GM21619 (cell line): Measurements from ENCODE around the gene ZNF626.
"Not testable (repeated sequence)": the region's sequence is repeated elsewhere in the genome, so short reads cannot be mapped to it uniquely, and the experiment has no call there.

Experiments
- ATAC-seq: cut with Tn5 transposase; IDR thresholded peaks from one replicate; pipeline ENCODE4 v1.9.1; 2021; ENCODE audit not compliant: unreplicated experiment

Gene ZNF626

DNA sequence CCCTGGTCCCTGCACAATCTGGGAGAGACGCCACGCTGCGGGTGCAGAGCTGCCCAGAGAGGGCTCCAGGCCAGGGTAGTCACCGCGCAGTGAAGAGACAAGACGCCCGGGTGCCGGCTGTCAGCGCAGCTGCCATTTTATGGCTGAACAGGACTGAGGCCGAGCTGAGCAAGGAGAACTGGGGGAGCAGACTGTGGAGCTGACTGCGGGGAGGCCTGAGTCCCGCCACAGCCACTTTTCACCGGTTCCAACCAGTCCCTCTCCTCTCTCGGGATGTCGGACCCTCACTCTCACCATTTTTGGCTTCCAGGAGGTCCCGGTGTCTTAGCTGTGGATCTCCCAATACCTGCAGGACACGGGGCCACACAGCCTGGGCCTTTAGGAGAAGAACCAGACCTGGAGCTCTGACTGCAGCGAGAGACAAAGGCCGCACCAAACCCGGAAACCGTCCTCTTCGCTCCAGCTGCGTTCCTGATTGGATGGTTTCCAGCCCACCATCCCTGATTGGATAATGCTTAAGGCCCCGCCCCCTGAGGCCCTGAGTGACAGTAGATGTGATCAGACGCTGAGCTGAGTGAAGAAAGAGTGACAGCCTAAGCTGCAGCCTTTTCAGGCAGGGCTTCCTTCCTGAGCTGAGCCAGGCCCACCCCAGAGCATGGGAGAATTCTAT is at the start of gene ZNF626:
Gene ZNF626 (minus strand): TSS at position 422 of the 670 bp plus-strand sequence. CDS start 125 bp downstream, at position 297.
- ATAC-seq, result peak; percentile 90

- no peak for ATAC-seq
Observed at GRCh38 chr19:20669263-20669662, 7.9 kb upstream of the ZNF626 start.

GRCh38 chr19:20667281-20667680 is 5.9 kb upstream of the ZNF626 start:
- ATAC-seq, result no peak

DNA sequence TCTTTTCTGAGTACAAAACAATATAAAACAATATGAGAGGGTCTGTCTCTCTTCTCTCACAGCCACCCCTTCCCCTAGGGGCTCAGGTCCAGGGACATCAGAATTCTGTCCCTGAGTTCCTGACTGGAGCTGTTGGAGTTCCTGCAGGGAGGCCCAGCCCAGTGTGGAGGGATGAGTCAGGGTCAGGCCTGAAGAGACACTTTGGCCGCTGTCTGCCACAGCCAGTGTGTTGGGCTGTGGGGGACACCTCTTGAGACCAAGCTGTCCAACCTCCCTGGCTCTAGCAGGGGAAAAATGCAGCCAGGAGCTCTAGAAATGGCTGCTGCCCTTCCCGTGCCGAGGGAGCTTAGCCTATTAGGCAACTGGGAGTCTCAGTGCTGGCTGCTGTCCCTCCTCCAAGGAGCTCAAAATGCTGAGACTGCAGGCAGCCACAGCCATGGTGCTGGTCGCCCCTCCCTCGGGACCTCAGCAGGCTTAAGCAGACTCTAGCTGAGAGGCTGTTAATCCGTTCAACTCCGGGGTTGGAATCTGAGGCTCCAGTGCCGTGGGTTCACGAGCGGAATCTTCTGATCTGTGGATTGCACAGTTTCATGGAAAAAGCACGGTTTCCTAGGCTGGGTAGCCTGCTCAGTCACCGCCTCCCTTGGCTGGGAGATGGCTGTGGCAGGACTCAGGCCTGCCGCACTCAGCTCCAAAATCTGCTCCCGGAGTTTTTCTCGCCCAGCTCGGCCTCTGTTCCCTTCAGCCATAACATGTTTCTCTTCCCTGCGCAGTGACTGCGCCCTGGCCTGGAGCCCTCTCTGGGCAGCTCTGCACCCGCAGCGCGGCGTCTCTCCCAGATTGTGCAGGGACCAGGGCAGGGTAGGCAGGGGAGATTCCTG is 3.8 kb upstream of the ZNF626 start:
- no peak for ATAC-seq

- not testable (repeated sequence) for ATAC-seq
Observed at GRCh38 chr19:20664475-20664874, 3.1 kb upstream of the ZNF626 start.

DNA sequence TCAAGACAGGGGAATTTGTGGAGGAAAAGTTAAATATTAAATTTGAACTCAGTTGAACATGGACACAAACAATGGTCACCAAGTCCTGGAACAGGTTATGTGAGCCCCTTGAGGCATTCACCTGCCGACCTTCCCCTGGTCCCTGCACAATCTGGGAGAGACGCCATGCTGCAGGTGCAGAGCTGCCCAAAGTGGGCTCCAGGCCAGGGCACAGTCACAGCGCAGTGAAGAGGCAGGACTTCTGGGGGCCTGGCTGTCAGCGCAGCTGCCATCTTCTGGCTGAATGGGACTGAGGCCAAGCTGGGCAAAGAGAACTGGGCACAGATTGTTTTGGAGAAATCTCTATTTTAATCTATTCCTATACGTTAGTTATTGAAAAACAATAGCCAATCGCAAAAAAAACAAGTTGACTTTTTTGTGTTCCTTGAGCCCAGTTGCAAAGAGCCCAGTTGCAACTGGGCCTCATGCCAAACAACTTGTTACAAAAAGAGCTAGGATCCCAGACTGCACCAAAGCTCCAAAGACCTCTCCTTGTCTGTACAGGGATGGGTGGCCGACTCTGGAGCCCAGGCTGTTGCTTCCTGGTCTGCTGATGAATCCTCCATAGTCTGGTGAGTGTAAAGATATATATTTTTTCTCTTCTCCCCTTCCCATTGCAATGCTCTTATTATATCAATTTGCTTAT is 1.2 kb upstream of the ZNF626 start:
- ATAC-seq, result no peak

DNA sequence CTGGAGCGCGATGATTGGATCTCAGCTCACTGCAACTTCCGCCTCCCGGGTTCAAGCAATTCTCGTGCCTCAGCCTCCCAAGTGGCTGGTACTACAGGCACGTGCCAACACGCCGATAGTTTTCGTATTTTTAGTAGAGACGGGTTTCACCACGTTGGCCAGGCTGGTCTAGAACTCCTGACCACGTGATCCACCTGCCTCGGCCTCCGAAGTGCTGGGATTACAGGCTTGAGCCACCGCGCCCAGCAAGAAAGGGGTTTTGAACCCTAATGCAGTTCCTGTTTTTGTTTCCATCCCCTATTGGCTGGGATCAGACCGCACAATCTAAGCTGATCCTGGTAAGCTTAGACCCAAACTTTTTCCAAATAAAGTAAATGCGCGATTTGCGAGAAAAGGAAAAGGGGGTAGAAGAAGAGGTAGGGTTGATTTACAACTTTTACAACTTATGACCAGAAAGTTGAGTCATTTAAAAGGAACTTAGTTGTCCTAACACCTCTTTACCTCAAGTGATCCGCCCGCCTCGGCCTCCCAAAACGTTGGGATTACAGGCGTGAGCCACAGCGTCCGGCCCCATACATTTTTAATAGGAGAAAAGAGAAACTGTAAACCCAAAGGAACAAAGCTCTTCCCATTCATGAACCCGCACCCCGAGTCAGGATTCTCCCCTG is 764 bp downstream of the ZNF626 start:
- no peak for ATAC-seq

GRCh38 chr19:20640545-20640944 is 20.8 kb downstream of the ZNF626 start:
- ATAC-seq, result no peak

DNA sequence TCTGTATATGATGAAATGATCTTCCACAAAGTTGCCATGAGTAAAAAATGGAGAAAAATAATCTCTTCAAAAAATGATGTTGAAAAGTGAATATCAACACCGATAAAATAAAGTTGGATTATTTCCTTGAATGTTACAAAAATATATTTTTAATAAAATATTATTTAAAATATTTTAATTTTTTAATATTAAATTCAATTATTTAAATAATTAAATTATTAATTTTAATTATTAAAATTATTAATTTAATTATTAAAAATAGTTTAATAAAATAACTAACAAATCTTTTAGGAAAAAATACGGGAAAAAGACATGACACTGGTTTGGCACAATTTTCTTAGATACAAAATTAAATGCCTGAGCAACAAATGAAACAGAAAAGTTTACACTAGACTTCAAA is 21.3 kb downstream of the ZNF626 start:
- no peak for ATAC-seq

GRCh38 chr19:20624560-20624959 is 36.8 kb downstream of the ZNF626 start:
- ATAC-seq, result not testable (repeated sequence)

DNA sequence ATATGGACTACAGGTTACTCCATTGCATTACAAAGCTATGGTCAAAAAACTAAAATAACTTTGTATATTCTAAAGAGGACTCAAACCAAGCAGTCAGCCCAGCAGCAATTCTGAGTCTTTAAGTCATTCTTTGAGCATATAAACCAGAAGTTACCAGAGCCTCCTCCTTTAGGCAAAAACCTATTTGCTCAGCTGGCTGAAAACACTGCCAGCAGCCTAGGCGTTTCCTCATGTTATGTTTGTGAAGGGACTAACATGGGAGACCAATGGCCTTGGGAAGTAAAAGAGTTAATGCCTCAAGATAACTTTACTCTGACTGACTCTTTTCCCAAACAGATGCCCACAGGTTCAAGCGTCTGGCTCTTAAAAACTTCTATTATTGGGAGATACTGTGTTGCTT is 45.3 kb downstream of the ZNF626 start:
- no peak for ATAC-seq

DNA sequence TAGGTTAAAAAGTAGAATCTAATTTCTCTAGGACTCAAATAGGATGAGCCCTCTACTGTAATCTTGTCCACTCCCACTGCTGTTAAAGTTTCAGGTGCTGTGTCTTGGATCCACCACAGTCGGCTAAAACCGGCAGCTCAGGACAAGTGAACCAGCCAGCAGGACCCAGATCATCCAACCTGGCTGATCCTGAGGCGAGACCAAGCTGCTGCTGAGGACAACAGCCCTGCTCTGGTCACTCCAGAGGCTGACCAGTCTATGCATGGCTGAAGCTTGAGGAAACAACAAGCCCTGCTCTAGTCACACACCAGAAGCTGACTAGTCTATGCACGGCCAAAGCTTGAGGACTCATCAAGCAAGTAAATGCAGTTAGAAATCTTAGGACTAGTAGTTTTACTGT is 46.4 kb downstream of the ZNF626 start:
- ATAC-seq, result not testable (repeated sequence)

DNA sequence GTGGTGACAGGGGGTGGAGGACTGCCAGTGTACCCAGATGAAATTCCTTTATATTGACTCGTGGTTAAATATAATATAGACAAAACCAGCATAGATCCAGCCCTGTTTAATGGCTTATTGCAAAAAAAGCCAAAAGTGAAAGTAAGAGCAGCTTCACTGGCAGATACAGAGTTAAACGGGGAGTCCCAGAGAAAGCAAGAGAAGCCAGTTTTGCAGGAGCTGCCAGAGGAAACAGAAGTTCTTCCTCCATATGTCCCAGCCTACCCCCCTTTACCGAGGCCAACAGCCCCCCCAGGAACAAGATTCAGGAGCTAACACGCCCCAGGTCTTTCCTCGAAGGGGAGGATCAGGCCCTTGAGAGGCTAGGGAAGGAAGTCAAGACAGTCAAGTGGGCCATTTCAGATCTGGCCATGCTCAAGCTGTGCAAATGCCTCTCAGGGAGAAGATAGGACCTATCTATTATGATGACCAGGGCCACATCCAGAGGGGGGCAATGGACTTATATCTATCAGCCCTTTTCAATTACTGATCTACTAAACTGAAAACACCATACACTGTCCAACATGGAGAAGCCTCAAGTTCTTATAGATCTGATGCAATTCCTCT is 48.6 kb downstream of the ZNF626 start:
- no peak for ATAC-seq

DNA sequence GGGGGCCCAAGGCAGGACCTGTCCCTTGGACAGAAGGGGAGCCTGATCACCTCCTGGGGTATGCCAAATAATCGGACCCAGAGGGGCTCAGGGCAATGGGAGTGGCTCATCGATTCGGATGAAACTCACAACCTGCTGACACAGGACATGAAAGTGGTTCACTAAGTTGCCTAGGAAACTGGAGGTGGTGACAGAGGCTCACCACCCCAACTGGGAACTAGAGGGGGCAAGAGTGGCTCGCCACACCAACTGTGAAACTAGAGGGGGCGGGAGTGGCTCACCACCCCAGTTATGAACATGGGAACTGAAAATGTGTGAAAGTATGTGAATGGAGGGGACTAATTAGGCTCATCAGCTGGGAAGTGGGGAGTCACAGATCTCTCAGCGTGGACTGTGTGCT is 49.5 kb downstream of the ZNF626 start:
- no peak for ATAC-seq

DNA sequence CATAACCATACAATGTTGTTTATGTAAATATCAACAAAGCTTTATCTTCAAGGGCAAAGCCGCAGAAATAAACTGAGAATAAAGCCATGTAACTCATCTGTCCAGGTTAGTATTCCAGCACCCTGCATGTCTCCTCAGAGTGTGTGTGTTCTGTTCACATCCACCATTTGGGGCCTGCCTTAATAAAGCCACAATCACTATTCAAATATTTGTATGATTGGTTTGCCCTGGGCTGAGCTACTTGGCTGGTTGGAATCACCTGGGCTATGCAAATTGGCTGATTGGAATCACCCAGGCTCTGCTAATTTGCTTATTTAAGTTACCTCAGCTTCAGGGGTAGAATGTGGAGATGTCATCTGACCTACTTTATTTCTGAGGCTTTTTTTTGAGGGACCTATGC is 53.4 kb downstream of the ZNF626 start:
- ATAC-seq, result no peak
